Germinal center (tissue), 1 donor: Measurements from ENCODE around the gene FECH.
A peak's percentile ranks its signal among the peaks of the same experiment; 100 is the strongest.
"Not testable (repeated sequence)": the region's sequence is repeated elsewhere in the genome, so short reads cannot be mapped to it uniquely, and the experiment has no call there.

Source experiments
- DNase-seq: peaks from one replicate; pipeline ENCODE4 v3.0.0; 2012; ENCODE audit warnings: mixed read lengths, low spot score

FECH gene

GRCh38 chr18:57586251-57587049 lies at the start of gene FECH:
Gene FECH, minus strand, starts transcription at chr18:57586702. Its CDS starts 82 bp downstream, at chr18:57586620.
- peak; percentile 76 for DNase-seq

GRCh38 chr18:57635003-57635822 lies 48.7 kb upstream of the FECH start:
- no peak for DNase-seq

- no peak for DNase-seq
These were observed 45.2 kb upstream of the FECH start for GRCh38 chr18:57631697-57632096.

- DNase-seq = peak; percentile 65
These were observed 44.5 kb upstream of the FECH start for GRCh38 chr18:57630754-57631595.

- DNase-seq = peak; percentile 91
These were observed 43.7 kb upstream of the FECH start for GRCh38 chr18:57630002-57630753.

GRCh38 chr18:57629422-57629821 lies 42.9 kb upstream of the FECH start:
- no peak for DNase-seq

GRCh38 chr18:57627488-57627887 lies 41.0 kb upstream of the FECH start:
- DNase-seq = no peak

GRCh38 chr18:57624988-57625387 lies 38.5 kb upstream of the FECH start:
- no peak for DNase-seq

- peak; percentile 58 for DNase-seq
These were observed 34.7 kb upstream of the FECH start for GRCh38 chr18:57621246-57621604.

GRCh38 chr18:57619876-57620275 lies 33.4 kb upstream of the FECH start:
- DNase-seq = no peak

GRCh38 chr18:57618910-57619309 lies 32.4 kb upstream of the FECH start:
- DNase-seq = no peak

- no peak for DNase-seq
These were observed 17.4 kb upstream of the FECH start for GRCh38 chr18:57603871-57604270.

- no peak for DNase-seq
These were observed 8.8 kb upstream of the FECH start for GRCh38 chr18:57595347-57595746.

- DNase-seq = not testable (repeated sequence)
These were observed 6.2 kb upstream of the FECH start for GRCh38 chr18:57592716-57593115.

GRCh38 chr18:57589161-57589560 lies 2.7 kb upstream of the FECH start:
- no peak for DNase-seq

- DNase-seq = no peak
These were observed 678 bp upstream of the FECH start for GRCh38 chr18:57587098-57587661.

GRCh38 chr18:57585855-57586250 lies 649 bp downstream of the FECH start:
- no peak for DNase-seq

GRCh38 chr18:57585421-57585820 lies 1.1 kb downstream of the FECH start:
- DNase-seq = no peak

GRCh38 chr18:57584444-57584843 lies 2.1 kb downstream of the FECH start:
- DNase-seq = no peak

- no peak for DNase-seq
These were observed 3.1 kb downstream of the FECH start for GRCh38 chr18:57583297-57583835.
